Fibroblast of villous mesenchyme (primary cell): Measurements from ENCODE around the gene CNIH2. TPM values are rescaled to one million over a fixed set of nuclear protein-coding genes. Genes with fewer than 3 reads are reported as not detected.
A peak's percentile ranks its signal among the peaks of the same experiment; 100 is the strongest.

Experiments
- DNase-seq: peaks from one replicate; pipeline ENCODE4 v3.0.0-alpha.2; 2010; ENCODE audit warnings: low read depth
- H3K4me3 ChIP-seq: 2 replicates; pipeline ENCODE4 v1.5.1; 2011; ENCODE audit warnings: low read depth, mild to moderate bottlenecking, low read length
- total RNA-seq: library from RNA; depleted of rRNA; stranded (reverse); fragments of >200 nt; gene quantifications from 2 replicates; pipeline ENCODE4 v1.2.3, GENCODE V29; 2012
- TF ChIP-seq, protein P1 (sequence below): IDR thresholded peaks from 2 replicates; pipeline ENCODE4 v1.5.1; 2012; ENCODE audit warnings: low read depth, mild to moderate bottlenecking, low read length; ENCODE audit not compliant: insufficient read depth

CNIH2 gene
- total RNA-seq, 1 donor: 0.43 TPM

DNA sequence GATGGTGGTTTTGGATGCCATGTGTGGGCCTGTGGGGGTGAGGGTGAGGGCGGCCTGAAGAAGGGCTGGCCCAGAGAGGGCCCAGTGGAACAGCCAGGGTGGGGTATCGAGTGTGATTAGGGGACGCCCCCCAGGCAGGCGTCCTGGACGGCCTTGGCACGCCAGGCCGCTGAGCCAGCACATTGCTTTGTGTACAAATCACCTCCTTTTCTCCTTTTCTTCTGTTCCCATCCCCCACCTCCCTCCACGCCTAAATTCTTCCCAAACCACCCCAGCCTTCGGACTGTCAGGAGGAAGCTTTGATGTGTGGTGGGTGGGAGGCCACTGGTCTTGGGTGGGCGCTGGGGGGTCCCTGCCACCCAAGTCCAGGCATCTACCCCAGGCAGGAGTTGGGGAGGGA, 46.7 kb downstream of the CNIH2 start:
- no peak for DNase-seq
- H3K4me3 ChIP-seq: no peak overlapping the region

DNA sequence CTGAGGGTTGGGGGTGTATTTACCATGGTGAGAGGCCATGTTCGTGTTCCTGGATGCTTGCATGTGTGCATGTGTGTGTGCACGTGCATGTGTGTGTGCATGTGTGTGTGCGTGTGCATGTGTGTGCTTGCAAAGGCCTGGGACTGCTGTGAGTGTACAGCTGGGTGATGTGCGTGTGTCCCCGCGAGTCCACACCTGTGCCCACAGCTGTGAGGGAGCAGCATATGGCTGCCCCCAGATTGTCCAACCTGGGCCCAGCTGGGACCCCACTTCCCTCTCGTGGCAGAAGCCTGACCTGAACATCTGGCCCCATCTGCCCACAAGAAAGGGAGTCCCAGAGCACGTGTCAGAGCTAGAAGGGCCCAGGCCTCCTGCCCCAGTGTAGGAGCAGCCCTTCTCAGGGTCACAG, 47.3 kb downstream of the CNIH2 start:
- TF ChIP-seq, protein P1, sequence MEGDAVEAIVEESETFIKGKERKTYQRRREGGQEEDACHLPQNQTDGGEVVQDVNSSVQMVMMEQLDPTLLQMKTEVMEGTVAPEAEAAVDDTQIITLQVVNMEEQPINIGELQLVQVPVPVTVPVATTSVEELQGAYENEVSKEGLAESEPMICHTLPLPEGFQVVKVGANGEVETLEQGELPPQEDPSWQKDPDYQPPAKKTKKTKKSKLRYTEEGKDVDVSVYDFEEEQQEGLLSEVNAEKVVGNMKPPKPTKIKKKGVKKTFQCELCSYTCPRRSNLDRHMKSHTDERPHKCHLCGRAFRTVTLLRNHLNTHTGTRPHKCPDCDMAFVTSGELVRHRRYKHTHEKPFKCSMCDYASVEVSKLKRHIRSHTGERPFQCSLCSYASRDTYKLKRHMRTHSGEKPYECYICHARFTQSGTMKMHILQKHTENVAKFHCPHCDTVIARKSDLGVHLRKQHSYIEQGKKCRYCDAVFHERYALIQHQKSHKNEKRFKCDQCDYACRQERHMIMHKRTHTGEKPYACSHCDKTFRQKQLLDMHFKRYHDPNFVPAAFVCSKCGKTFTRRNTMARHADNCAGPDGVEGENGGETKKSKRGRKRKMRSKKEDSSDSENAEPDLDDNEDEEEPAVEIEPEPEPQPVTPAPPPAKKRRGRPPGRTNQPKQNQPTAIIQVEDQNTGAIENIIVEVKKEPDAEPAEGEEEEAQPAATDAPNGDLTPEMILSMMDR: no peak
- no peak overlapping the region for H3K4me3 ChIP-seq
- DNase-seq: no peak

More for the DNA sequence above, 46.7 kb downstream of the CNIH2 start:
- TF ChIP-seq, protein P1: no peak

DNA sequence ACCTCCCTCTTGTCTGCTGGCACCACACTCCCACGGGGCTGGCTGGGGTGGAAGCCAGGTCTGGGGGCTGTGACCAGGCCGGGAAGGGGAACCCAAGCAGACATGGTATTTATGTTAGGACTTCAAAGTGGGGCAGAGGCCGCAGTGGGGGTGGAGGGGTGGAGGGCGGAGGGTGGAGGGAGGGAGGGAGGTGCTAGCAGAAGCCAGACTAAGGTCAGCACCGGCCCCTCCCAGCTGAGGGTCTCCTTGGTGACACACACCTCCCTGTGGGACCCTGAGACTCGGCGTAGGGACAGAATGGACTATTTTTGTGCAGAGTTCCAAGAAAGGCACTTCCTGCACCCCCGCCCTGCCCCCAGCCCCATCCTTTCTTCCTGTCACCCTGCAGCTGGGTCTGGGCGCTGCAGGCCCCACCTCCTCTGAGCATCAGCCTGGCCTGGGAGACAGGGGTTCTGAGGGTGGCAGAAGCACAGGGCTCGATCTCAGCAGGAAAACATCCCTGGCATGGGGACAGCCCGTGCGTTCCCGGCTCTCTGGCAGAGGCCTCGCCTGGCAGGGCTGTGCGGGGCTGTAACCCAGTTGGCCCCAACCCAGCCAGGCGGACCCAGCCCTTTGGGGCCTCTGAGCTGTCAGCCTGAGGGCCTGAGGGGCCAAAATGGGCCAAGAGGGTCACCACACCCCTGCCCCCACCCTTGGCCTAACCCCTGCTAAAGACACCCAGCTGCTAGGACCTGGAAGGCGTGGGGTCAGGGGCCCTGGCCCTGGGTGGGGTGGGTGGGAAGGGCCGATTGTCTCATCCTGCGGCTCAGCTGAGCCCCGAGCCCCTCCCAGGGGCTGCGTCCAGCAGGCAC, 48.5 kb downstream of the CNIH2 start:
- TF ChIP-seq, protein P1: no peak
- no peak overlapping the region for H3K4me3 ChIP-seq

DNA sequence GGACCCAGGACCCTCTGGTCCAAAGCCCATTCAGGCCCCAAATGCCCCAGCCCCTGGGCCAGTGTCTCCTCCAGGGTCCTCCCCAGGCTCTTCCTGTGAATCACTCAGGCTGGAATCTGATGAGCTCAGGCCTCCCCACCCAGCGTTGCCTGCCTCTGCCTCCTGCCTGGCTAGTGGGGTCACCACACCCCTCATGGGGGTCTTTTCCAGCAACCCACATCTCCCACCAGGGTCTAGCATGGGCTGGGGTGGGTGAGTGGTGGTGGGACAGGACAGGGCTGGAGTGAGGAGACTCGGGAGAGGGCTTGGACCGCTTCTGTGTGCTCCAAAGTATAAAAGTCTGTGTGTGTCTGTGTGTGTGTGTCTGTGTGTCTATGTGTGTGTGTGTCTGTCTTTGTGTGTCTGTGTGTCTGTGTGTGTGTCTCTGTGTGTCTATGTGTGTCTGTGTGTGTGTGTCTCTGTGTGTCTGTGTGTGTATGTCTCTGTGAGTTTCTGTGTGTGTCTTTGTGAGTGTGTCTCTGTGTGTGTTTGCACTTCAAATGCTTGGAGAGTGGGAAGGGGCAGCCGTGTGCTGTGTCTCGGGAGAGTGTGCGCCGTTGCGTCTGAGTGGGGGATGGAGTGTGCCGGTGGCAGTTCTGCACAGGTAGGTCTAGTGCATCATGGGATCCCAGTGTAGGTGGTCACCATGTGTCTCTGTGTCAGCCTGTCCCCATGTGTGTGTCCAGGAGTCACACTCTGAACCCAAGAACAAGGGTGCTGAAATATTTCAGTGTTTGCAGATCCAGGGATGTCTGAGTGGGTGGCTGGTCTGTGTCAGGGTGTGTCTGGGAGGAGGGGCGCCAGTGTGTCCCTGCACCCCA, 49.4 kb downstream of the CNIH2 start:
- H3K4me3 ChIP-seq: no peak overlapping the region
- no peak for DNase-seq
- TF ChIP-seq, protein P1: peak; percentile 13

More for the DNA sequence above, 48.5 kb downstream of the CNIH2 start:
- DNase-seq: no peak

DNA sequence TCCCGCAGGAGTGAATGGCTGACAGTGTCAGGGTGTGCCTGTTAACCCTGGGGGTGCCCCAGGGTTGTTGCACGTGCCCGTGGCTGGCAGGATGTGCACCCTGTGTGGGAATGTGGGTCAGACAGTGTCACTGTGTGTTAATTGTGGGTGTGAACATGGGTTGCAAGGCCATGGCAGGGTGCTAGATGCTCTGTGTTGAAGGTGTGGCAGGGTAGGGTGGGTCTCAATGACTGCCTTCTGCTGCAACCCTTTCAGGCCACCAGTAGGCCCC, 50.0 kb downstream of the CNIH2 start:
- TF ChIP-seq, protein P1: no peak

DNA sequence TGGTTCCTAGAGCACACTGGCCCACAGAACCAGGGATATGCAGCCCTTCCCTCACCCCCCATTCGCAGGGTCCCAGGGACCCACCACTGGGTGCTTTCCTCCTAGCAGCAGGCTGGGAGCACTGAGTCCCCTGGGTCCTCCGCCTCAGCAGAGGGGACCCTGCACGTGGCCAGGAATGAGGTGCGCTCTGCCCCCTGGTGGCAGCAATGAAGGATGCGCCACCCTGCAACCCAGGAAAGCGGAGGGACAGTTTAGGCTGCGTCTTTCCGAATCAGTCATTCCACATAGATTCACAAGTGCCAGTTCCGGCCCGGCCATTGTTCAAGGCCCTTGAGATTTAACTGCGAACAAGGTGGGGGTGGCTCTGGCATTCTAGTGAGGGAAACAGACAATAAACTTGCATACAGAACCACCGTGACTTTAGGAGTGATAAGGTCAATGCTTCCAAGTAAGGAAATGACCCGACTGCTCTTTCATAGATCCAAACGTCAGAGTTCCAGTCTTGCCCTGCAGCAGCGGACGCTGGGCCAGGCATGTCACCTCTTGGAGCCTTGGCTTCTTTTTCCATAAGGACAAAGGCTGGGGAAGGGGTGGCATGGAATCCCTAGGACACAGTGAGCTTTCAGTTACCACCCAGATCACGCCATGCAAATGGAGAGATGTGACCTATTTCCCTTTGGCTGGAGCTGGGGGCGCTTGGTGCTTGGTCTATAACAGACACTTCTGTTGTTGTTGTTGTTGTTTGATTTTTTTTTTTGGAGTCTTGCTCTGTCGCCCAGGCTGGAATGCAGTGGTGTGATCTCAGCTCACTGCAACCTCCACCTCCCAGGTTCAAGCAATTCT, 50.5 kb downstream of the CNIH2 start:
- TF ChIP-seq, protein P1: peak; percentile 93
- no peak overlapping the region for H3K4me3 ChIP-seq
- DNase-seq: peak; percentile 77

More for the DNA sequence above, 50.0 kb downstream of the CNIH2 start:
- DNase-seq: no peak
- no peak overlapping the region for H3K4me3 ChIP-seq
